ENCODE results near the gene GARIN5B.

DNA sequence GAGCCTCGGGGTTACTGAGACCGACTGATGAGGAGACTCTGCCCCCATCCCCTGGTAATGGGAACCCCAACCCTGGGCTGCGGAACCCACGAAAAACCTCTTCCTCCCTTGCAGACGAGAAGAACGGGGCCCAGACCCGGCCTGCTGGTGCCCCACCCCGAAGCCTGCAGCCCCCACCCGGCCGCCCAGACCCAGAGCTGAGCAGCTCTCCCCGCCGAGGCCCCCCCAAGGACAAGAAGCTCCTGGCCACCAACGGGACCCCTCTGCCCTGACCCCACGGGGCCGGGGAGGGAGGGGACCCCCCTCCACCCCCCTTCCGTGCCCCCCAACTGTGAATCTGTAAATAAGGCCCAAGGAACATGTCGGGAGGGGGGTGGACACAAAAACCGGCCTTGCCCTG is 51.3 kb downstream of the GARIN5B start:
- no peak for TF ChIP-seq POLR2AphosphoS5 (IDR thresholded peaks at IDR 0.05; ENCODE audit: low read depth, low read length)
- TF ChIP-seq TAF1 (IDR thresholded peaks at IDR 0.05; ENCODE audit: borderline replicate concordance, low read depth, low read length): no peak

All from GM12892 (cell line).